LNCaP clone FGC (cell line): Measurements from ENCODE around the gene SPRYD4.

Experiments
- DNase-seq: peaks from one replicate; pipeline ENCODE4 v3.0.0-alpha.2; 2011; ENCODE audit warnings: low read depth
- H3K4me3 ChIP-seq: 2 replicates; pipeline ENCODE4 v1.5.1; 2011; ENCODE audit warnings: mild to moderate bottlenecking, low read depth, low read length, control low read depth
- CTCF ChIP-seq: IDR thresholded peaks from 2 replicates; pipeline ENCODE4 v1.5.1; 2012; ENCODE audit warnings: mild to moderate bottlenecking; ENCODE audit not compliant: control insufficient read depth, insufficient read depth; ENCODE audit errors: extremely low read depth

Gene SPRYD4

DNA sequence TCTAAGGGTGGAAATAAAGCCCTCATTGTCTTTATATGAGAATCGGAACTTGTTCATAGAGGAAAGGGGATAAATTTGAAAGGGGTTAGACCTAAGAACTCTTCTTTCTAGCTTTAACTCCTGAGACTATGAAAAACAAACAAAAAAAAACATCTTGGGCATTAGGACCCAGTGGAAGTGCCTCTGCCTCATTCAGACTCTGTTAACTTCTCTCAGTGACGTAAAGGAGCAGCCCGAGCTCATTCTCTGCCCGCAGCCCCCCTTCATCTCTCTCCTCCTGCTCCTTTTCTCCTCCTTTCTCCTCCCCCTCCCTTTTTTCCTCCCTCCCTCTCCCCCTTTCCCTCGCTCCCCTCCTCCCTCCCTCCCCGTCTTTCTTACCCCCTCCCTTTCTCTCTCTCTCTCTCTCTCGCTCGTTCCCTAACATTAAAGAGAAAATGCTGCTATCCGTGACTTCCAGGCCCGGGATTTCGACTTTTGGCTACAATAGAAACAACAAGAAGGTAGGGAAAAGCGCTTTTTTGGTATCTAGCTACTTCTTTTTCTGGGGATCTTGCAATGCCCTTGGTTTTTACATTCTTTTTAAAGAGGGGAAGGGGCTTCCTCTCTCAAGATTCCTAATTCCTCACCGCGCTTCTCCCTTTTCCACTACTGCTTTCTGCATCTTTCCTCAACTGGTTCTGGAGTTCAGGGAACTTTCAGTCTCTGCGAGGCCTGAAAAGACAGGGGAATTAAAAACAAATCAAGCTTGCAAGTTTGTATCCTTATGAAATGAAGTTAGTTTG lies 53.4 kb downstream of the SPRYD4 start, which contains the start of gene RBMS2:
Gene RBMS2, plus strand, starts transcription at position 231 of the 782 bp plus-strand sequence. Its CDS starts 204 bp downstream, at position 435.
- no peak for TF ChIP-seq CTCF
- peak within 1 kb of the TSS; percentile 56 for H3K4me3 ChIP-seq
- DNase-seq: peak; percentile 52

- no peak for DNase-seq
- peak overlapping the region; percentile 56 for H3K4me3 ChIP-seq
- no peak for TF ChIP-seq CTCF
Observed at GRCh38 chr12:56522411-56523193, 54.2 kb downstream of the SPRYD4 start.

DNA sequence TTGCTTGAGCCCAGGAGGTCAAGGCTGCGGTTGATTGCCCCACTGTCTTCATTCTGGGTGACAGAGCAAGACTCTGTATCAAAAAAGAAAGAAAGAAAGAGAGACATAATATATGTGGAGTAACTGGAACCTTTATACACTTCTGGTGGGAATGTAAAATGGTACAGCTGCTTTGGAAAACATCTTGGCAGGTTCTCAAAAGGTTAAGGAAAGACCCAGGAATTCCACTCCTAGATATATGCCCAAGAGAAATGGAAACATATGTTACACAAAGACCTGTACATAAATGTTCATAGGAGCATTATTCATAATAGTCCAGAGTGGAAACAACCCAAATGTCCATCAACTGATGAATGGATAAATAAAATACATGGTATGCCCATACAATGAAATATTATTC lies 60.5 kb downstream of the SPRYD4 start:
- DNase-seq: no peak
- no peak for TF ChIP-seq CTCF
- no peak overlapping the region for H3K4me3 ChIP-seq
